HG03354 (cell line): Measurements from ENCODE around the gene TMEM87B.

ENCODE experiments used
- ATAC-seq: cut with Tn5 transposase; IDR thresholded peaks from one replicate; pipeline ENCODE4 v1.9.1; 2021; ENCODE audit warnings: mild to moderate bottlenecking; ENCODE audit not compliant: unreplicated experiment, poor library complexity, severe bottlenecking

The TMEM87B gene

DNA sequence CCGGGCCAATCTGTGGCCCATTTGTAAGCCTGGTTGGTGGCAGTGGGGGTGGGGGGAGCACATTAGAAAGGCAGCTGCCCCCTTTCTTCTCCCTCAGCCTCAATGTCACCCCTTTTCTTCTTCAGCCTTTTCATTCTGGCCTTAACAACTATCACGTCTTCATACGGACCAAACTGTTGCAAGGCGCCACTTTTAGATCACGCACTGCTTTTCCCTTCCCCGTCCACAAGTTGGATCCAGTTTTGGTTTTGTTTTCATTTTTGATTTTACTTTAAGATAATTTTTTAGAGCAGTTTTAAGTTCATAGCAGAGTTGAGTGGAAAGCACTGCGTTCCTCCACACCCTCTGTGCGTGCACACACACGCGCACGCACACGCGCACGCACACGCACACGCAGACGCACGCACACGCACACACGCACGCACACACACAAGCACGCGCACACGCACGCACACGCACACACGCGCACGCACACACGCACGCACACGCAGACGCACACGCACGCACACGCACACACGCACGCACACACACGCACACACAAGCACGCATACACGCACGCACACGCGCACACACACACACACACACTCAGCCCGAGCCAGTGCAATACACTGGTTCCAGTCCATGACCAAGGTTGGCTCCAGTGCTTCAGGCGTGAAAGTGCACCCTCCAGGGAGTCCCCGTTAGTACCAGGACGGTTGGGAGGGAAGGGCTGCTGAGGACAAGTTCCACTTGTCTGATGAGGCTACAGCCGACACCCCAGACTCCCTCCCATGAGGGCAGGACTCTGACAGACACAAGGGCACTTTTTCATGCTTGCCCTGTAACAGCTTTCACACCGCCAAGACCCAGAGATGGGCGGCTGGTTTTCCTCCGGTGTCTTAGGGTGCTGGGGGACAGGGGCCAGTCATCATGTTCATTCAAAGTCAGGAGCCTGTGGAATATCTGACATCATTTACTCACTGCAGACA is 105.5 kb downstream of the TMEM87B start:
- ATAC-seq: no peak

DNA sequence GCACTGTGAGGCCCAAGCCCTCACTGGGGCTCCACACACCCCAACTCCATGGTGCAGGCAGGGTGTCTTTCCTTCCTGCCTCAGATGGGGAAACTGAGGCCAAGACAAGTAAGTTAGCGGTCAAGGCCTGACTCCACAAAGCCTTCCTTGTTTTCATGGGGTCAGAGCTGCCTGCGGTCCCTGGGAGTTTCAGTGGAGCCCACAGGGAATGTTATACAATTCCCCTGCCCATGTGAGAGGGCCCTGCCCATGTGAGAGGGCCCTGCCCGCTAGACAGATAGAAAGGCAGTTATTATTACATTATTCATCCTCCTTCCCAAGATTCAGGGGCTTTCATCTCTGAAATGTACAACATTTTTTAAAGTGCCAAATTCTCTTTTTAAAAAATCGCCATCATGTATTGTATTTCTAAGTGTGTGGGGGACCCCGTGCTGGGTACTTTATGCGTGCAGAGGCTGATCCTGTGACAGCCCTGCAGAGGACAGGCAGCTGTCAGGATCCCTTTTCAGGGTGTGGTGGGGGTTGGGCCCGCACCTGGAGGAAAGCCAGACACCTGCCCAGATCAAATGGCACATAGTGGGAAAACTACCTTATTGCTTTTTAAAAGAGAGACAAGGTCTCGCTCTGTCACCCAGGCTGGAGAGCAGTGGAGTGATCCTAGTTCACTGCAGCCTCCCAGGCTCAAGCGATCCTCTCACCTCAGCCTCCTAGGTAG is 106.5 kb downstream of the TMEM87B start:
- ATAC-seq: no peak

DNA sequence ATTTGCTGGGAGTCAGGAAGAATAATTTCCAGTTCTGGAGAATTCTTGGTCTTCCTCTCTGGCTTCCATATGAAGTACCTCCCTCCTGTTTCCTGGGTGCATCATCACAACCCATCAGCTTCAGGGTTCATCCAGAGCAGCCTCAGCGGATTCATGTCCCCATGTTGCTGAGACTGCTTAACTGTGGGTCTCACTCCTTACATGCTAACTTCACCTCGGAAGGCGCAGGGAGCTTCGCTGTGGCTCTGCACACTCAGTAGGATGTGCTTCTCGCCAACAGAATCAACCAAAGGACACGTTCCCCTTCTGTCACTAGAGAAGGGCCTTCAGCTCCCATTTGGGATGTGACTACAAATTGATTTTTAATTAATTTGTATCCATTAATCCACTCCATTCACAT is 107.3 kb downstream of the TMEM87B start:
- no peak for ATAC-seq

DNA sequence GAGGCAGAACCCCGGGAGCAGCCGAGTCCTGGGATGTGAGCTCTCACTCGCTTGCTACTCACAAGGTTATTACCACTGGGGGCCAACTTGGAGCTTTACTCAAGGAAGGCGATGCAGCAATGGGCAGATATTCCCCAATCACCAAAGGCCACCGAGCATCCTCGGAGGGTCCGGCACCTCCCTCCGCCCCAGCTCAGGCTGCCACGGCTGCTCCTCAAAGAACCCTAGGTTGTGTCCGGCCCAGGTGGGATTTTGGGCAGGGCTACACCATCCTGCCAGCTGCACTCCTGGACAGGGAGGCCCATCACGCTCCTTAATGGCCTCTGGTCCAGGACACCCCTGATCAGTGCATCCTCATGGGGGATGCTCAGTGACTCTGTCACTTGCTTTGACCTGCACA is 107.9 kb downstream of the TMEM87B start:
- ATAC-seq: no peak

DNA sequence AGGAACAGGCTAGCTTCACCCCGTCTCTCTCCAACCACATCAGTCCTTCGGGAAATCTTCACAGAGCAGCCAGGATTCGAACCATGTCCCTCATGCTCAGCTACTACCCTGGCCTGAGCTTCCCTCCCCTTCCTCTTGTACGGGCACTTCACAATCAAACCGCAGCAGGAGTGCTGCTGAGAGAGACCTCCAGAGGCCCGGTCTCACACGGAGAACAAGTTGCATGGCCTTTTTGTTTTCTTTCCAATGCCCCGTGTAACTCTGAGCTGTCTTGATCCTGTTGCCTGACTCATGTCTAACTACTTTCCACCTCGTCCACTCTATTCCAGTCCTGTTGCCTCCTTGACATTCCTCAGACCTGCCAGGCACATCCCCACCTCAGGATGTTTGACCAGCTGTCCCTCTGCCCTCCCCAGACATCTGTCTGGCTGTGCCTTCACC is 108.5 kb downstream of the TMEM87B start:
- no peak for ATAC-seq

DNA sequence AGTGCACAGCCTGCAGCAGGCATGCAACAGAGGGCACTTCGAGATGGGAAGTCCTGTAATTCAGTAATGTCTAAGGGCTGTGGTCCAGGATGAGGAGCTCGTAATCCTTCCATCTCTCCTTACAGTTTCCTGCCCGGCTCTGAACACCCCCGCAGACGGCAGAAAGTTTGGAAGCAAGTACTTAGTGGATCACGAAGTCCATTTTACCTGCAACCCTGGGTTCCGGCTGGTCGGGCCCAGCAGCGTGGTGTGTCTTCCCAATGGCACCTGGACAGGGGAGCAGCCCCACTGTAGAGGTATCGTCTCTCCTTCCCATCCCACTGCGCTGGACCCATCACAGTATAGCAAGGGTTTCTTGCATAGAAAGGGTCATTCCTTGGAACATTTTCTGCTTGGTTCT is 109.8 kb downstream of the TMEM87B start:
- ATAC-seq: no peak

DNA sequence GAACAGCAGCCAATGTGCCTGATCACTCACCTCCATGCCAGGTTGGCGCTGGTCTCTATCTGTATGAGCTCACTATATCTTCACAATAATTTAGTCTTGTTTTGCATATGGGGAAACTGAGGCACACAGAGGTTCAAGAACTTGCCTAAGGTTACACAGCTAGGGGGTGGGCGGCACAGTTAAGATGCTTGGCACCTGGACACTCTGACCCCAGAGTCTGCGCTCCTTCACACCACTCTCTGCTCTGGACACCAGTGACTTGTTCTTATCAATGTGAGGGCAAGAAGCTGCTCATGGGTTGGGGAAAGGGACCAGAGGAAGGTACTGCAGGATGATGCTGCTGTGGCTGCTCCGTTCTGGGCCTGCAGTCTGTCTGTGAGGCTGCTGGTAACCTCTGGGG is 110.2 kb downstream of the TMEM87B start:
- no peak for ATAC-seq

DNA sequence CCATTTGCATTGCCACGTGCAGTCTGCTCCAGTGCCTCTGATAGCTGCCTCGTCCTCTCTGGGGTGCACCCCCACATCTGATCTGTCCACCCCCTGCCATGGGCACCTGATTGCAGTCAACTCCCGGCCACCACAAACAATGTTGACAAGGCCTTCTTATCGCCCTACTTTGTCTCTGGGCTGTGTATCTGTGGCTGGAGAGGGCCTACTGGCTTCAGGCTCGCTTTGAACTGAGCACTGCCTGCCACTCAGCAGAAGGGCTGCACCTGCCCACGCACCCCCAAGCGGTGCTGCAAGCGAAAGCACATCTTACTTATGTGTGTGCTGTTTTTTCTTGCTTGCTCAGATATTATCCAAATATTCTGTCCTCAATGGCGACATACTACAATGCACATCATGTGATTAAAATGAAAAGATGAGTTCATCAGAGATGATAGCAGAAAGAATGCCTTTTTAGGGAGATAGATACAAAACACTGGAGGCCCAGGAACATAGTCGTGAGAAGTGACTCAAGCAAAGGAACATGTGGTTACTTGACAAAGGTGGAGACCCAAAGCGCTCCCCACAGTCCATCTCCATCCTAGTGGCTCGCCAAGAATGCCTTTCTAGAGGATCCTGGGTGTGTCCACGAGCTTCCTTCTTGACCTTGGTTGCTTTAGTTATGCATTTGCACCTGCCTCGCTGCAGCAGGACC is 111.9 kb downstream of the TMEM87B start:
- ATAC-seq: no peak

DNA sequence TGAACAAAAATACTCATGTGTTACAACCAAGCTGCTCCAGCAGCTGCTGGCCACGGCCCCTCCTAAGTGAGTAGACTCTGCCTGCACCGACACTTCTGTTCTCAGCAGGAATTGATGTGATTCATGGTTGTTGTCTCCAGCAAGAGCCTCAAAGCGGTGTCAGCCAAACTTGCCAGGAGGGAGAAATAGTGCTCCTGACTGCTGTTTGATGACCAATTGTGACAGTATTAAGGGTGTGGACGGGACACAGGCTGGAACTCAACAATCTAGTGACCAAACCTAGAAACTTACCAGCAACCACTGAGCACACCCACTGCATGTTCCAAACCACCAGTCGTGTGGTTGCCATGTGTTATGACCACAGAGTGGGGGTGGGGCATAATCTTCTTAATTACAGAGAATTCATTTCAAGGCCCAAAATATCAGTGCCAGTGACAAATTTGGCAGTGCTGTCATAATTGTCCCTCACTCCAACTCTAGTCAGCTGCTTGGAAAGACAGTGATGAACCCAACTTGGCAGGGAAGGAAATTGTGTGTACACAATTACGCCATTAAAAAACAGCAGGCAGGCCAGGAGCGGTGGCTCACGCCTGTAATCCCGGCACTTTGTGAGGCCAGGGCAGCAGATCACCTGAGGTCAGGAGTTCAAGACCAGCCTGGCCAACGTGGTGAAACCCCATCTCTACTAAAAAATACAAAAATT is 113.5 kb downstream of the TMEM87B start:
- no peak for ATAC-seq
